ENCODE data around the gene GRIN1.

The GRIN1 gene

DNA sequence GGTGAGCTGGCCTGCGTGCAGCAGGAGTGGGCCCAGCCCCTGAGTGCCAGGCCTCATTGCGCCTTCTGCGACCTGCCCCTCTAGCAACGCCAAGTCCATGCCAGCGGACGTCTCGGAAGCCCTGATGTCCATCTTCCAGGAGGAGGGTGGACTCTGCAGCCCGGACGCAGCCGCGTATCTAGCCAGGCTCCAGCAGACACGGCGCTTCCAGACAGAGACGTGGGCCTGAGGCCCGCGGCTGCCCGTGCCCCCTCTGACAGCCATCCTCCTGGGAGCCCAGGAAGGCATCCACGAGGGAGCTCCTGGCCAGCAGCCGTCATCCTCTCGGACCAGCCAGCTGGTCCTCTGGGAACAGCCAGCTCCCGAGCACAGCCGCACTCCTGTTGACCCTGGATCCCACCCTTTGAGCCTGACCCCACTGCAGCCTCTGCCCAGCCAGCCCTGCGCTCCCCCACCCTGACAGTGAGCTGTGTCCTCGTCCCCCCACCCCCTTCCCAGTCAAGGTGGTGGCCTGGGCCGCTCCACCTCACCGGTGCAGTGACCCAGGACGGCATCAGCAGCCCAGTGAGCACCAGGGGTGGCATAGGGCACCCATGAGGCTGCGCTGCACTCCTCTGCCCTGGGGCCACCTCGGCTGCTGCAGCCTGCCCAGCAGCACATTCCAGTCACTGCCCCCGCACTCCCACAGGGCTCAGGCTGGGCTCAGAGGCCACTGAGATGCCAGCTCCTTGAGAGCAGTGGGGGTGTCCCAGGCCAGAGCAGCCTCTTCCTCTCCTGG lies 77.4 kb downstream of the GRIN1 start:
- DNase-seq (ENCODE audit: low spot score), result no peak

- DNase-seq (ENCODE audit: low spot score), result peak; percentile 94
These were observed 78.6 kb downstream of the GRIN1 start for GRCh38 chr9:137217276-137218211.

DNA sequence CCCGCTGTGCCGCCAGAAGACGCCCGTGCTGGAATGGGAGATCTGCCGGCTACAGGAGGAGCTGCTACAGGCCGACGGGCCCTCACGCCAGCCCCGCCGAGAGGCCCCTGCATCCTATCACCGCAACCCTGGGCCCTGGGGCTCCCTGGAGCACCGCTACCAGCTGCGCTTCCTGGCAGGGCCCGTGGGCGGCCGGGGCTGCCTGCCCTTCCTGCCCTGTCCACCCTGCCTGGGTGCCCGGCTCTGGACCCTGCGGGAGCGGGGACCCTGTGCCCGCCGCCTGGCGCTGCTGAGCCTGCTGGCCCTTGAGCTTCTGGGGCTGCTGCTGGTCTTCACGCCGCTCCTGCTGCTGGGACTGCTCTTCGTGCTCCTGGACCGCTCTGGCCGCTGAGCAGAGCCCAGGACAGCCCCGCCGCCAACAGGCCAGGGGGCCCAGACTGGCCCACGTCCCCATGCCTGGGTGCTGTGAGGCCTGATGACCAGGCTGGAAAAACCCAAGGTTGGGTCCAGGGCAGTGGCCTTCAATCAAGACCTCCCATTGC lies 79.3 kb downstream of the GRIN1 start:
- no peak for DNase-seq (ENCODE audit: low spot score)

Measured in iPS-NIHi11 (cell line).